Dedifferentiated amniotic fluid mesenchymal stem cell (primary cell): ENCODE data around the gene CRACDL.
"Not testable (repeated sequence)": the region's sequence is repeated elsewhere in the genome, so short reads cannot be mapped to it uniquely, and the experiment has no call there.

Experiments
- DNase-seq: peaks from one replicate; pipeline ENCODE4 v3.0.0-alpha.2; 2016; ENCODE audit errors: extremely low spot score

CRACDL gene

GRCh38 chr2:98776136-98776535, 159.9 kb downstream of the CRACDL start:
- DNase-seq: no peak

- DNase-seq: no peak
These were observed 160.7 kb downstream of the CRACDL start for GRCh38 chr2:98775146-98775986.

DNA sequence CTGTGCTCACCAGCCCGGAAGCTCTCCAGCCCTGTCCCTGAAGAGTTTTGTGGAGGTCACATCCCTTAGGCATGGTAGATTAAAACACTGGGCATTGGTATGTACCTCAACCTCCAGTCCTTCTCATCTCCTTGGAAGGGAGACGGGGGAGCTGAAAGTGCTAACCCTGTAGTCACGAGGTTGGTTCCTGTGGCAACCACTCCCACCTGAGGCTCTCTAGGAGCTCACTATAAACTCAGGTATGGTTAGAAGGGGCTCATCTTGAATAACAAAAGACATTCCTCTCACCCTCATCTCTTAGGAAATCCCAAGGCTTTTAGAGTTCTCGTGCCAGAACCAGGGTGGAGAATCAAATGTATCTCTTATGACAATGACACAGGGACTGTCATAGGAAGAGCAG, 162.1 kb downstream of the CRACDL start:
- no peak for DNase-seq

DNA sequence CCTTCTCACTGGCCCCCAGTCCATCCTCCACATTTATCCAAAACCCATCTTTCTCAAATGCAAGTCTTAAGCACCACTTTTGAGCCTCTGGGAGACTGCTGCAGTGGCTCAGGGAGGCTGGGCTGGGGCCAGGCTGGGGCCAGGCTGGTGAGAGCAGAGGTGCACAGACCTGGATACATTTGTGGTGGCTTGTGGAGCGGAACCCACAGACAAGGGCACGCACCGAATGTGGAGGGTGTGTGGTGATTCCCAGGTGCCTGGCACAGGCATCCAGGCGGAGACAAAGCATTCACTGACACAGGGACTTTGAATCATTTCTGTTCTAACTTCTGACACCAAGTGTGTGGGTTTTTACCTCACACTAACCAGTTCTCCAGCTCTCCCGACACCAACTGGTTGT, 162.9 kb downstream of the CRACDL start:
- DNase-seq: no peak

DNA sequence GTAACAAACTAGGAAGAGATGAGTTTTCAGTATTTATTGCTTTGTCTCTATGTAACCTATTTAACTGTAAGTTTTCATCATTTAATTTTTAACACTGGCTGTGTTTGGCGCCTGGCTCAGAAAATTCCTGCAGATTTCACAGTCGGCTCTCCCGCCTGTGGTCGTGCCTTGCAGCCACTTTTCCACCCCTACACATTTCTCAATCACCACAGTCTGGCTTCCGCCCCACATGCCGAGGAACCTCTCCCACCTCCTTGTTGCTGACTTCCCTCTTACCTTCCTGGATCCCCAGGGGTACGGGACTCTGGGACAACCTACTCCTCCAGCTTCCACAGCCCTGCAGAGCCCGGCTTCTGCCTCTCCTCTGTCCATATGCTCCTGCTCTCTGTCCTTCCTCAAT, 163.5 kb downstream of the CRACDL start:
- no peak for DNase-seq

DNA sequence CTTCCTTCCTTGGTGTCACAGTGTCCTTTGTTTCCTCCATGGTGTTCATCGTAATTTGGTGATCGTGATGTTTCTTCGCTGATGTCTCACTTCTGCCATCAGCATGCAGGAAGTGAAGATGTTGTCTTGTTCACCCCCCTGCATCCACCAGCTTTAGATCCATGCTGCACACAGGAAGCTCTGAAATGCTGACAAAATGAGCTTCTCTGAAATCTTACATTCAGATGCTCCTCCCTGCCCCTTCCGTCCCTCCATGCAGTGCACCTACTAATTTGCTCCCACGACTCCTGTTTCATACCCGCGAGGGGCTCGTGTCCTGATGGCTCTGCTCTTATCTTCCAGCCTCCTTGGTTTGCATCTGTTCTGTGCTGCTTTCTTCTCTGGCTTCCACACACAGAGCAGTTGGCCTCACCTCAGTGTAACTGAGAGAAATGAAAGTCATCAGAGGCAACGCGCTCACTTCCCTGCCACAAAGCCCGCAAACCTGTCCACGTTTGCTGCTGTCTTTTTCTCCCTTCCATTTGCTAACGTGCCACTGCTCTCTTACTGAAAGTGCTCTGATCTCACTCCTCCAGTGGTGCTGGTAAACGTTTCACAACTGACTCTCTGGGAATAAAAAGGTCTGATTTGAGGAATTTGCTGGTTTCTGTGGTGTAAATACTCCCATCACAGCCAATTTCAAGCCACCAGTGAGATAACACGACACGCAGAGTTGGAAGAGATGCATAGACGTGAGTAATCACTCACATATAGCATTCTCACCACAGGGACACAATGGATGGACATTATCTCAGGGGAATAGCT, 164.1 kb downstream of the CRACDL start:
- no peak for DNase-seq

DNA sequence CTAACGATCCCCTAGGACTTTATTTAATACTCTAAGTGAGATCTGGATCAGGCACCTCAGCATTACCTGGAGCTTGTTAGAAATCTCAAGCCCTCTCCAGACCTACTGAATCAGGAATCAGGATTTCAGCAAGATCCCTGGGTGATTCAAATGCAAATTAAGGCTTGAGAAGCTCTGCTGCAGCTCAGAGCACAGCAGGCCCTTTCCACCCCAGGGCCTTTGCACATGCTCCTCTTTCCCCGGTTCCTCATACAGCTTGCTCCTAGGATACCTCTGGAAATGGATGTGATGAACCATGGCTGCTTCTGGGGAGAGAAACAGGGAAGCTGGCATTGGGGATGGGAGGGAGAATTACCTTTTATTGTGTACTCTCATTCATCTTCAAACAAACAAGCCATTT, 164.8 kb downstream of the CRACDL start:
- DNase-seq: no peak

DNA sequence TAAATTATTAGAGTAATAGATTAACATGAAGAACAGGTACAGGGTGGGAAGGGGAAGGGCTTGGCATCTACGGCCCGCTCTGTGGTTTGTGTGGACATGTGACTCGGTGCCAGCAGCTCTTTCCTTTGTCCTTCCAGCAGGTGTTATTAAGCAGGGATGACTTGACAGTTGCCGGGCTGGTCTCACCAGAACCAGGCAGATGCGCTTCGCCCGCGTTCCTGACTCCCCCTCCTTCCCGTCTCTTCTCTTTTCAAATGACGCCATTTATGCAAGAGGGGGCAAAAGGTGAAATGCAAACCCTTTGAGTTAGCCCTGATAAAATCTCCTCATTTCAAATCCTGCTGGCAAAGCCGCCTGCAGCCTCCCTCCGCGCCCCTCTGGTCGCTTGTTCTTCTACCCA, 166.2 kb downstream of the CRACDL start:
- no peak for DNase-seq

- no peak for DNase-seq
These were observed 166.9 kb downstream of the CRACDL start for GRCh38 chr2:98769114-98769476.

- DNase-seq: no peak
These were observed 167.5 kb downstream of the CRACDL start for GRCh38 chr2:98768384-98769113.

DNA sequence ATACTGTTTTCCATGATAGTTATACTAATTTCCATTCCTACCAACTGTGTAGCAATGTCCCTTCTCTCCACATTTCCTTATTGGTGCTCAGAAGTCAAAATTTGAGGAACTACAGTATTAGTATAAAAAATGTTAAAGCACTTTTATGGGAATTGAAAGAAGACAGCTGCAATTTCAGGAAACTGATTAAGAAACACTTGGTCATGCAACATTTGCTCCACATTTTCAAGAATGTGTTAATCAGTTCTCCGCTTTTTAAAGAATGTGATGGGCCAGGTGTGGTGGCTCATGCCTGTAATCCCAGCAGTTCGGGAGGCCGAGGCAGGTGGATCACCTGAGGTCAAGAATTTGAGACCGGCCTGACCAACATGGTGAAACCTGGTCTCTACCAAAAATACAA, 171.5 kb downstream of the CRACDL start:
- no peak for DNase-seq

GRCh38 chr2:98763209-98763951, 172.6 kb downstream of the CRACDL start:
- DNase-seq: no peak

DNA sequence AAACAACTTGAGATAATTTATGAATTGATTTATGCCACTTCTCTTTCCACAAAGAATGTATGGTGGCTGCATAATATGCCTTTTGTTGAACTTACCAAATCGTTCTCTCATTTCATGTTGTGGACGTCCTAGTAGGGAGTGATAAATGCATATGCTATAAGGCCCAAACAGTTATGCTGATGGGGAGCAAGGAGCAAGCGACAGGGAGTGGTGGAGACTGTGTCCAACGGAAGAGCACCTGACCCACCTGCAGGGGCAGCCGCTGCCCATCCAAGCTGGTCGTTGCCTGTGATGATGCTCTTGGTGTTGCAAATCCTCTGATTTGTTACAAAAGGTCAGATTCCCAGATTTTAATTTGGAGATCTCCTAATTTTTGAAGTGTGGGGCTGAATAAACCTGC, 174.1 kb downstream of the CRACDL start:
- DNase-seq: no peak

DNA sequence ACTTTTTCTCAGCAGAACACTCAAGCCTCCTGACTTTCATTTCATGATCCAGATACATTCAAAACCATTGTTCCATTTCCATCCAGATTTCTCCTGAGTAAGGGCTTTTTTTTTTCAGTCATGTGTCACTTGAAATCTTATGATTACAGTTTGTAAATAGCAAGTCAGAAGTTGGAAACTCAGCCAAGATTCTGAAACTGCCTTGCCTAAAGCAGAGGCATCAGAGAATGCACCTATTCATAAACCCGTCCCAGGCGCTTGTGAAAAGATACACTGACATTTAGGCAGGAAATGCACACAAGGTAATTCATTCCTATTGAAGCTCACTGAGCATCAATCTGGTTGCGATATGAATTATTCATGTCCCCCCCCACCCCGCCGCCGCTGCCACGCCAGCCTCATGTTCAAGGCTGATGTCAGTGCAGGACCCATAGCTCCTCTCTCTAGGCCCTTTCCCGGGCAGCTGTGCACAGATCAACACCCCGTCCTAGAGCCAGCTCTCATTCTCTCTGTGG, 174.7 kb downstream of the CRACDL start:
- DNase-seq: no peak

- no peak for DNase-seq
These were observed 176.0 kb downstream of the CRACDL start for GRCh38 chr2:98759827-98760625.

DNA sequence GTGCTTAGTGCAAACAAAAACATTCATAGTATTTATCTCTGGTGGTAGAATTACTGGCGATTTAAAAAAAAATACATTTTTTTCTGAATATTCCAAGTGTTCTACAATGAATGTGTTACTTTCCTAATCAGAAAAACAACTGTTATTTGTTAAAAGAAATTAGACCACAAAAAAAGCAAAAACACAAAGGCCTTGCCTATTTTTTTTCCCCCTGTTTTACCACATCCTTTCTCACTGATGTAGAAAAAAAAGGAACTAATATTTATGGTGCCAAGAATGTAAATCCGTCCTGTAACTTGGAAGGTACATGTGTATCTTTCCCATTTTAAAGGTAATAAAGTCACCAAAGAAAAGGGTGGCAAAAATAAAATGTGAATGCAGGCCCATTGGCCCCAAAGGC, 176.7 kb downstream of the CRACDL start:
- no peak for DNase-seq

DNA sequence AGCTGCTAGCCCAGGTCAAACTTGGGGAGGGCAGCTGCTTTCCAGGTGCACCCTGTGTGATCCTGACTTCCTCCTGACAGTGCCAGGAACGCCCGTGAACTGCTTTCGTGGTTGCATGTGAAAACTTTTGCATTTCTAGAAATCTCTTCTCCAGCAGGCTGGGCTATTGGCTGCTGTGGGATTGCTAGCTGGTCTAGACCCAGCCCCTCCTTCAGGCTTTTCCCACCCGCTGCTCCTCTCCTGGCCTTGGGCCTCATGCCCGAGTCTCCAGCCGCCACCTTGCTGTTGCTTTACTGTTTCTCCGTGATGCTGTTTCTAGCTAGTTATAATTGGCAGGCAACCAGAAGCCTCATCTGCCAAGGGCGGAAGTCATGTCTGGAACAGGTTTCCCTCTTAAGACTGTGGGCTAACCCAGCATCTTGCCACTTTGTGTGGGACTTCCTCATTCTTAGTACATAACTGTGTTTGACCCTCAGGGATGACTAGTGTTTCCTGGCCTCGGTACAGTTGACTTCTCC, 178.1 kb downstream of the CRACDL start:
- peak; percentile 17 for DNase-seq

DNA sequence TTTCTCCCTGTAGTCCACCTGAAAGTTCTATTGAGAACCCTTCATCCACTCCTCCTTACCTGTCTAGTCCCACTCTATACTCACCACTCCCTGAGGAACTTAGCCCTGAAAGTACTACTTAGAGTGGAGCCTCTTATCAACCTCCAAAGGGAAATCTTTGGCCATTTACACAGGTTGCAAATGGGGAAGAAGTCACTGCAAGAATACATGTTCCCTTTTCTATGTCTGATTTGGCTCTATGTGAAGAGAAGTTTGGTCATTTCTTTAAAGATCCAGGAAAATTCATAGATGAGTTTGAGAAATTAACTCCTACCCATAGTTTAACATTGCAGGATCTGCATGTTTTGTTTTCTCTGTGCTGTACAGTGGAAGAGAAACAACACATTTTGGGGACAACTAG, 182.2 kb downstream of the CRACDL start:
- DNase-seq: no peak

DNA sequence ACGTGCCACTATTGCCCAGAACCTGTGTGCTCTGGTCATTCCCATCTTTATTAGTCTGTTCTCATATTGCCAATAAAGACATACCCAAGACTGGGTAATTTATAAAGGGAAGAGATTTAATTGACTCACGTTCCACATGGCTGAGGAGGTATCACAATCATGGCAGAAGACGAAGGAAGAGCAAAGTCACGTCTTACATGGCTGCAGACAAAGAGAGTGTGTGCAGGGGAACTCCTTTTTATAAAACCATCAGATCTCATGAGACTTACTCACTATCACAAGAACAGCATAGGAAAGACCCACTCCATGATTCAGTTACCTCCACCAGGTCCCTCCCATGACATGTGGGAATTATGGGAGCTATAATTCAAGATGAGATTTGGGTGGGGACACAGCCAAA, 183.3 kb downstream of the CRACDL start:
- not testable (repeated sequence) for DNase-seq

DNA sequence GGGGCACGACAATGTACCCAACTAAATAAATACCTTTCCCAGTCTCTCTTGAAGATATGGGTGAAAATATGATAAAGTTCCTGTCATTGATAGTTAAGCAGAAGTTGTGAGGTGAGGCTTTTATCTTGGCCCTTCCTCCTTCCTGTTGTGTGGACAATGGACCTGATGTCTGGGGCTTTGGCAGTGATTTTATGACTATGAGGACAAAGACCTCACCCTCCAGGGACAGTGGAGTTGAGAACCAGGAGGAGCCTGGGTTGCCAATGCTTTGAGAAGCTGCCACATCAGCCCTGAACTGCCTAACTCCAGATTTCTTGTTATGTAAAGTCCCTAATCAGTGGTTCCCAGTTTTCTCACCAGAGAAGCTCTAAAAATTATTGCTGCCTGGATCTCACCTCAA, 184.3 kb downstream of the CRACDL start:
- no peak for DNase-seq
